PC-9 (cell line): ENCODE results near the gene AKR1C3.

Experiments
- CTCF ChIP-seq: fragments of 200-600 bp; sonication (generic); conservative IDR thresholded peaks from 2 replicates; pipeline ENCODE4 v1.6.1; 2017; ENCODE audit warnings: mixed run types, antibody characterized with exemption, mild to moderate bottlenecking, moderate library complexity
- EZH2 ChIP-seq: fragments of 200-600 bp; sonication (generic); IDR thresholded peaks from 2 replicates; pipeline ENCODE4 v1.8.0; 2017; ENCODE audit warnings: antibody characterized with exemption, low read depth

- TF ChIP-seq CTCF (no peak), EZH2 (no peak)
These were observed 61.7 kb downstream of the AKR1C3 start for GRCh38 chr10:5155951-5156350.
